ENCODE measurements around the gene SIRT3.

GRCh38 chr11:255176-255575, 19.0 kb upstream of the SIRT3 start:
- TF ChIP-seq CTCF (IDR thresholded peaks at IDR 0.05) (no peak), ZFX (IDR thresholded peaks at IDR 0.05; ENCODE audit: borderline replicate concordance) (no peak)
